GM18858 (cell line): ENCODE results near the gene CELF5.
"Not testable (repeated sequence)": the region's sequence is repeated elsewhere in the genome, so short reads cannot be mapped to it uniquely, and the experiment has no call there.

ENCODE experiments used
- ATAC-seq: cut with Tn5 transposase; IDR thresholded peaks from one replicate; pipeline ENCODE4 v1.9.1; 2021; ENCODE audit not compliant: unreplicated experiment

The CELF5 gene

GRCh38 chr19:3288437-3288836 is 64.0 kb downstream of the CELF5 start:
- not testable (repeated sequence) for ATAC-seq

- ATAC-seq = no peak
Observed at GRCh38 chr19:3289971-3290569, 65.6 kb downstream of the CELF5 start.

GRCh38 chr19:3290858-3291257 is 66.4 kb downstream of the CELF5 start:
- ATAC-seq = not testable (repeated sequence)

DNA sequence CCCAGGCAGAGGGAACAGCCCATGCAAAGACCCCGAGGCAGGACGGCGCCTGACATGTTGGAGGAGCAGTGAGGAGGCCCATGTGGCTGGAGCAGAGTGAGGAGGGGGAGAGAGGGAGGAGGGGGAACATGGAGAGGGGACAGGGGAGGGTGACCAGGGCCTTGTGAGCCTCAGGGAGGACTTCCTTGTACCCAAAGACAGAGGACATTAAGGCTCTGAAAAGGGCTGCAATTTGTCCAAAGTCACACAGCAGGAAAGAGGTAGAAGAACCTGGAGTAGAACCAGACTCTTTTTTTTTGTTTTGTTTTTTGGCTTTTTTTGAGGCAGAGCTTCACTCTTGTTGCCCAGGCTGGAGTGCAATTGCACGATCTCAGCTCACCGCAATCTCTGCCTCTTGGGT is 67.2 kb downstream of the CELF5 start:
- ATAC-seq = no peak

DNA sequence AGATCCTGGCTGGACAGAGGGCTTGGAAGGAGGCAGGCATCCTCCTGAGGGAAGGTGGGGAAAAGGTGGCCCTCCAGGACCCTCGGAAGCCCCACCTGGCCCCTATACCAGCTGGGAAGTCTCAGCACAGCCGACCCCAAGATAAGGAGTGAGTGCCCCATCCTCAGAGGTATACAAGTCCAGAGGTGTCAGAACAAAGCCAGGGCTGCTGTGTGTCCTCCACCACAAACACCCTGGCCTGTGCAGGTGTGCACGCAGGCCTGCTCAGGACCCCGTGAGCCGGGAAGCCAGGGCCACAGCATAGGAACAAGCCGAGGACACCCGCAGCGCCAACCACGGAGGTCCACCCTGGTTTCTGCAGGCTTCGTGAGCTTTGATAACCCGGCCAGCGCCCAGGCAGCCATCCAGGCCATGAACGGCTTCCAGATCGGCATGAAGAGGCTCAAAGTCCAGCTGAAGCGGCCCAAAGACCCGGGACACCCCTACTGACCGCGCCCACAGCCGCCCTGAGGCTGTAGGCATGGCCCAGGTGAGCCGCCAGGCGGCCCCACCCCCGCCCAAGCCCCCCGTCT is 68.6 kb downstream of the CELF5 start:
- ATAC-seq = no peak

GRCh38 chr19:3293560-3293959 is 69.1 kb downstream of the CELF5 start:
- ATAC-seq = no peak

- no peak for ATAC-seq
Observed at GRCh38 chr19:3294080-3294850, 69.8 kb downstream of the CELF5 start.

DNA sequence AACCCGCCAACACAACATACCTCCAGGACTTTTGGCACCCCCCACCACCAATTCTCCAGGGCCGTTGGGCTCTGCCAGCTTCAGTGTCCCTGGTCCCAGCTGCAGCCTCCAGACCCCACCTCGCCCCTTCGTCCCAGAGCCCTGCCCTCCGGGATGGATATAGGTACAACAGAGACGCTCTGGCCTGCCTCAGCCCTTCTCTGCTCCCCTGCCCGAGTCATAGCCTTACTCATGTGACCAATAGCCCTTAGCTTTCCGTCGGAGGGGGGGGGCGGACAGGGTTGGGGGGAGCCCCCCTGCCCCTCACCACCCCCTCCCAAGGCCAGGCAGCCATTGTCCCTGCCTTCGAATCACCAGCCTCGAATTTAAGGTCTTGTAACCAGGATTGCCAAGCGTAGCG is 71.1 kb downstream of the CELF5 start:
- ATAC-seq = no peak

GRCh38 chr19:3296034-3296433 is 71.6 kb downstream of the CELF5 start:
- no peak for ATAC-seq

- ATAC-seq = no peak
Observed at GRCh38 chr19:3296446-3296845, 72.0 kb downstream of the CELF5 start.

DNA sequence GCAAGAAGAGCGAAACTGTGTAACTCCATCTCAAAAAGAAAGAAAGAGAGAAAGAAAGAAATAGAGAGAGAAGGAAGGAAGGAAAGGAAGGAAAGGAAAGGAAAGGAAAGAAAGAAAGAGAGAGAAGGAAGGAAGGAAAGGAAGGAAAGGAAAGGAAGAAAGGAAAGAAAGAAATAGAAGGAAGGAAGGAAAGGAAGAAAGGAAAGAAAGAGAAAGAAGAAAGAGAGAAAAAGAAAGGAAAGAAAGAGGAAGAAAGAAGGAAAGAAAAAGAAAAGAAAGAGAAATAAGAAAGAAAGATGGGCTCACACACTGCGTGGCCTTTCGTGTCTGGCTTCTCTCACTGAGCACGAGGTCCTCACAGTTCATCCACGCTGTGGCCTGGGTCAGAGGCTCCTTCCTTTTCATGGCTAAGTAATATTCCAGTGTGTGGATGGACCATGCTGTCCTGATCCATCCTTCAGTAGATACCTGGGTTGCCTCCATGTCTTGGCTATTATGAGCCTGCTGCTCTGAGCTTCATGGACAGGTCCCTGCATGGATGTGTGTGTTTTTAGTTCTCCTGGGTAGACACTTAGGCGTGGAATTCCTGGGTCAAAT is 74.5 kb downstream of the CELF5 start:
- ATAC-seq = no peak

GRCh38 chr19:3300566-3300965 is 76.1 kb downstream of the CELF5 start:
- not testable (repeated sequence) for ATAC-seq

GRCh38 chr19:3302755-3303154 is 78.3 kb downstream of the CELF5 start:
- no peak for ATAC-seq

DNA sequence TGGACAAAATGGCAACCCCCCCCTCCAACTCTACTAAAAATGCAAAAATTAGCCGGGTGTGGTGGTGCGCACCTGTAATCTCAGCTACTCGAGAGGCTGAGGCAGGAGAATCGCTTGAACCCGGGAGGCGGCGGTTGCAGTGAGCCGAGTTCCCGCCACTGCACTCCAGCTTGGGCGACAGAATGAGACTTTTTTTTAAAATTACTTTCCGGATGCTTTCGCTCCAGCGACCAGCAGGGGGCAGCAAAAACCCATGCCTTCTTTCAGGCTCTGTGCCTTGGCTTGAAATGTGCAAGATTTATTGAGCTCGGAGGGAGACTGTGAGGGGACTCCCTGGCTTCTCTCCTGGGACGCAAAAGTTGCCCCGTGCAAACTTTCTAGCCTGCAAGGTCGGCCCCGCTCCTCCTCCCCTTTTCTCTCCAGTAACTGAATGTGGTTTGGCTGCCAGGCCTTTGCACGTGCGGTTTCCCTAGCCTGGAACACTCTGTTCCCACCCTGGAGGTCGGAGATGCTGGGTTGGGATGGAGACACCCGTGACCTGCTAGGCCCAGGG is 80.5 kb downstream of the CELF5 start:
- no peak for ATAC-seq

- ATAC-seq = no peak
Observed at GRCh38 chr19:3309724-3310123, 85.3 kb downstream of the CELF5 start.

GRCh38 chr19:3310280-3310679 is 85.8 kb downstream of the CELF5 start:
- no peak for ATAC-seq

- ATAC-seq = no peak
Observed at GRCh38 chr19:3310711-3311110, 86.2 kb downstream of the CELF5 start.

DNA sequence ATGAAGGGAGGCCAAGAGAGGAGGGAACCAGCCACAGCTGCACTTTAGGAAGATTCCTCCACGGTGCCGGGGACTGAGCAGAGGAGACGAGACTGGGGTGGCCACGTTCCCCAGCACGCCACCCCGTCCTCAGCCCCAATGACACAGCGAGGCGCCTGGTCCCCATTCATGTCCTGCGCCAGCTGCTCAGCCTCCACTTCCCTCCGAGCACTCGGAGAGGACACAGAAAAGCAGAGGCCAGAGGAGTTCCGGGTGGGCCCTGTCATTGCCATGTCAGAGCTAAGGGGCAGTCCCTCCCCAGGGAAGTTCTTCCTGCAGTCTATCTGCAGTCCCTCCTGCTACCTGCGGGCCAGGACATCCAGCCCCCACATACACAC is 88.7 kb downstream of the CELF5 start:
- ATAC-seq = no peak

DNA sequence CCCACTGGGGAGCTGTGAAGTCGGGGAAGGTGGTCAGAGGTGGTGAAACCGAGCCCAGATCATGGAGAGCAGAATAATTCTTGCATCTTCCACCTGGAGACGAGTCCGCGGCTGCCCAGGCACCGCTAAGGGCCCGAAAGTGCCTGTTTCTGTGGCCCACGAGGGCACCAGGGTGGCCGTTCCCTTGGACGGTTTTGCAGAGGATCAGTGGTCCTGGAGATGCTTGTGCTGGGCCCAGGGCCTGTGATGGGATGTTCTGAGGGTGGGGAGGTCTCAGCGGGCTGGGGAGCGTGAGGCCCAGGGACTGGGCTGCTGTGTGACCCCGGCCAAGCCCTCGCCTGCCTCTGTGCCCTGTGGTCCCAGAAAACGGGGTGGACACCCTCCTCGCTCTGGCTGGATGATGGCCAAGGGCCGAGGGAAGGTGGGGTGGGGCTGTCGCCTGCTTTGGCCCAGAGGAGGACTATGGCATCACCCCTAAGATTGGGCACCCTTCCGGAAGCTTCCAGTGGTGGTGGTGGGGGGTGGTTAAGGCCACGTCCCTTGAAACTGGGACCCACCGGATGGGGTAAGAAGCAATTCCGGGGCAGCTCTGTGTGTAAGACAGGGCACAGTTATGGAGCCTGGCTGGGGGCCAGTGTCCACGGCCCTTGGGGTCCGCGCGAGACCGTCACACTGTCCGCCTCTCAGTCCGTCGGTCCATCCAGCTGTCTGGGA is 90.7 kb downstream of the CELF5 start:
- ATAC-seq = no peak

- ATAC-seq = no peak
Observed at GRCh38 chr19:3315676-3315973, 91.2 kb downstream of the CELF5 start.

DNA sequence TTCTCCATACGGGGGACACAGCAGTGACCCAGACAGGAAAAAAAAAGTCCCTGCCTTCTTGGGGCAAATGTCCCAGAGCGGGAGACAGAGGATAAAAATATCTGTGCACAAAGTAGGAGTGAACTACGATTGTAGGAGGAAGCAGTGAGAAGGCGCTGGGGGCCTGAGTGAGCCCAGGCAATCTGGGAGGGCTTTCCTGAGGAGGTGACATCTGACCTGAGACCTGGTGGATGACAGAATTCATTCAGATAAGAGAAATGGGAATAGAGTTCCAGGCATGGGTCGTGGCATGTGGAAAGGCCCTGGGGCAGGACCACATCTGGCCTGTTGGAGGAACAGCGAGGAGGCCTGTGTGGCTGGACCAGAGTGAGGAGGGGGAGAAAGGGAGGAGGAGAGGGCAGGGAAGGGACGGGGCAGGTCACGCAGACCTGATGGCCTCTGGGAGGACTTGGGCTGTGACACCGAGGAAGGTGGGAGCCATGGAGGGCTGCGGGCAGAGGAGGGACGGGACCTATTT is 91.7 kb downstream of the CELF5 start:
- no peak for ATAC-seq
